Activated CD8-positive, alpha-beta T cell treated with anti-CD3 and anti-CD28 coated beads, Interleukin-2, amount 10 ng/mL, durations not matched to agents 7 days and 5 days (primary cell): Measurements from ENCODE around the gene ALKBH4. TPM values are rescaled to one million over a fixed set of nuclear protein-coding genes. Genes with fewer than 3 reads are reported as not detected.
"Not testable (repeated sequence)": the region's sequence is repeated elsewhere in the genome, so short reads cannot be mapped to it uniquely, and the experiment has no call there.

Experiments
- ATAC-seq: fragments of 150-1000 bp; cut with Tn5 transposase; one replicate; pipeline ENCODE4 v1.10.0; 2021; ENCODE audit warnings: moderate library complexity
- CTCF ChIA-PET: fragments of 350-600 bp; sonication (Branson Sonifier 250); formaldehyde crosslinking; loops from one replicate; lab custom pipeline; 2021; ENCODE audit warnings: antibody characterized with exemption; lab: Charles Lee
- POLR2A ChIA-PET: fragments of 350-600 bp; sonication (Branson Sonifier 250); formaldehyde crosslinking; loops from one replicate; lab custom pipeline; 2021; ENCODE audit warnings: antibody characterized with exemption; lab: Charles Lee
- DNase-seq: peaks from one replicate; pipeline ENCODE4 v3.0.0-alpha.2; 2020
- H3K27ac Mint-ChIP-seq: one replicate; pipeline ENCODE4 v1.8.0; 2021; ENCODE audit warnings: mild to moderate bottlenecking, mixed read lengths
- H3K27me3 Mint-ChIP-seq: one replicate; pipeline ENCODE4 v1.8.0; 2021; ENCODE audit warnings: low read depth, mixed read lengths
- H3K36me3 Mint-ChIP-seq: one replicate; pipeline ENCODE4 v1.8.0; 2021; ENCODE audit warnings: low read depth, mixed read lengths
- H3K4me1 Mint-ChIP-seq: one replicate; pipeline ENCODE4 v1.8.0; 2021; ENCODE audit warnings: low read depth, mixed read lengths
- H3K4me3 Mint-ChIP-seq: one replicate; pipeline ENCODE4 v1.8.0; 2021; ENCODE audit warnings: mild to moderate bottlenecking, mixed read lengths
- H3K9me3 Mint-ChIP-seq: one replicate; pipeline ENCODE4 v1.8.0; 2022; ENCODE audit warnings: mixed read lengths; ENCODE audit not compliant: insufficient read depth
- total RNA-seq, 2 experiments: library from RNA; stranded (reverse); gene quantifications; one replicate each; pipeline ENCODE4 v1.2.3, GENCODE V29; 2021

Gene ALKBH4
- total RNA-seq: 10 to 100 TPM; 10.8 to 11.1 TPM

GRCh38 chr7:102464577-102465280 lies at the start of gene ALKBH4, which contains the start of gene LRWD1:
Gene ALKBH4 (minus strand): TSS chr7:102464863. CDS start chr7:102464836, 27 bp downstream.
Gene LRWD1 (plus strand): TSS chr7:102464984. CDS start chr7:102465081, 97 bp downstream.
- peak; percentile 94 for DNase-seq
- Mint-ChIP-seq H3K4me1 (peaks cover 26% of the 10 kb centered on the region), H3K27ac (peak within 1 kb of the TSS; percentile 87), H3K4me3 (peak within 1 kb of the TSS; percentile 95), H3K9me3 (no peaks in the 10 kb centered on the region), H3K27me3 (no peaks in the 10 kb centered on the region), H3K36me3 (peaks cover 2% of the 10 kb centered on the region)
- CTCF ChIA-PET: interaction anchor here (0.9 to 1.3 kb wide), 4 partner anchors 14 to 60 kb away, joined by 3 to 10 read pairs (median 7); no protein-coding TSS in a partner anchor
- peak; percentile 94 for ATAC-seq
- POLR2A ChIA-PET: interaction anchor here (0.5 to 1.8 kb wide), 5 partner anchors 13 to 60 kb away, joined by 3 to 4 read pairs (median 3); partner anchors contain the start of gene ORAI2

GRCh38 chr7:102512642-102513221 lies 48.1 kb upstream of the ALKBH4 start:
- CTCF ChIA-PET, H3K27me3 Mint-ChIP-seq, H3K9me3 Mint-ChIP-seq, H3K27ac Mint-ChIP-seq, H3K36me3 Mint-ChIP-seq, H3K4me1 Mint-ChIP-seq, ATAC-seq, H3K4me3 Mint-ChIP-seq, POLR2A ChIA-PET: not testable (repeated sequence)
- peak; percentile 21 for DNase-seq

- DNase-seq, H3K4me1 Mint-ChIP-seq, H3K4me3 Mint-ChIP-seq, H3K27ac Mint-ChIP-seq, POLR2A ChIA-PET, H3K36me3 Mint-ChIP-seq, CTCF ChIA-PET, H3K27me3 Mint-ChIP-seq, H3K9me3 Mint-ChIP-seq: not testable (repeated sequence)
- peak; percentile 68 for ATAC-seq
Measured at GRCh38 chr7:102511860-102512522, 47.3 kb upstream of the ALKBH4 start.

GRCh38 chr7:102510575-102510974 lies 45.9 kb upstream of the ALKBH4 start:
- H3K27me3 Mint-ChIP-seq, H3K36me3 Mint-ChIP-seq, ATAC-seq, H3K9me3 Mint-ChIP-seq, POLR2A ChIA-PET, H3K27ac Mint-ChIP-seq, H3K4me1 Mint-ChIP-seq, CTCF ChIA-PET, H3K4me3 Mint-ChIP-seq: not testable (repeated sequence)
- peak; percentile 19 for DNase-seq

GRCh38 chr7:102507410-102508088 lies 42.9 kb upstream of the ALKBH4 start:
- peak; percentile 19 for DNase-seq
- ATAC-seq, H3K4me3 Mint-ChIP-seq, H3K27me3 Mint-ChIP-seq, H3K27ac Mint-ChIP-seq, H3K36me3 Mint-ChIP-seq, H3K4me1 Mint-ChIP-seq, CTCF ChIA-PET, H3K9me3 Mint-ChIP-seq, POLR2A ChIA-PET: not testable (repeated sequence)

- H3K4me1 Mint-ChIP-seq, POLR2A ChIA-PET, ATAC-seq, H3K9me3 Mint-ChIP-seq, H3K36me3 Mint-ChIP-seq, CTCF ChIA-PET, H3K4me3 Mint-ChIP-seq, H3K27me3 Mint-ChIP-seq, H3K27ac Mint-ChIP-seq: not testable (repeated sequence)
- peak; percentile 20 for DNase-seq
Measured at GRCh38 chr7:102505298-102506185, 40.9 kb upstream of the ALKBH4 start.

- CTCF ChIA-PET: not testable (repeated sequence)
Measured at GRCh38 chr7:102503141-102503540, 38.5 kb upstream of the ALKBH4 start.

GRCh38 chr7:102498321-102498720 lies 33.7 kb upstream of the ALKBH4 start:
- POLR2A ChIA-PET, ATAC-seq, H3K4me3 Mint-ChIP-seq, H3K27me3 Mint-ChIP-seq, CTCF ChIA-PET, H3K4me1 Mint-ChIP-seq, H3K9me3 Mint-ChIP-seq, H3K27ac Mint-ChIP-seq, H3K36me3 Mint-ChIP-seq, DNase-seq: not testable (repeated sequence)

More at GRCh38 chr7:102503141-102503540, 38.5 kb upstream of the ALKBH4 start:
- H3K36me3 Mint-ChIP-seq, H3K27ac Mint-ChIP-seq, H3K9me3 Mint-ChIP-seq, DNase-seq, H3K4me1 Mint-ChIP-seq, POLR2A ChIA-PET, H3K27me3 Mint-ChIP-seq, ATAC-seq, H3K4me3 Mint-ChIP-seq: not testable (repeated sequence)

- H3K36me3 Mint-ChIP-seq, H3K27ac Mint-ChIP-seq, POLR2A ChIA-PET, ATAC-seq, CTCF ChIA-PET, H3K4me3 Mint-ChIP-seq, DNase-seq, H3K9me3 Mint-ChIP-seq, H3K4me1 Mint-ChIP-seq, H3K27me3 Mint-ChIP-seq: not testable (repeated sequence)
Measured at GRCh38 chr7:102497308-102497707, 32.6 kb upstream of the ALKBH4 start.

GRCh38 chr7:102496861-102497260 lies 32.2 kb upstream of the ALKBH4 start:
- H3K36me3 Mint-ChIP-seq, H3K4me1 Mint-ChIP-seq, H3K27me3 Mint-ChIP-seq, DNase-seq, POLR2A ChIA-PET, H3K9me3 Mint-ChIP-seq, H3K4me3 Mint-ChIP-seq, ATAC-seq, CTCF ChIA-PET, H3K27ac Mint-ChIP-seq: not testable (repeated sequence)
